Mesendoderm (in vitro differentiated cells): ENCODE measurements around the gene IL1RAPL1.

Source experiments
- DNase-seq: peaks from one replicate; pipeline ENCODE4 v3.0.0; 2013
- H2AK5ac ChIP-seq: 2 replicates; pipeline ENCODE4 v1.6.1; 2013; ENCODE audit warnings: low read length, inconsistent platforms
- H2BK120ac ChIP-seq: 2 replicates; pipeline ENCODE4 v1.6.1; 2013; ENCODE audit warnings: low read depth, mild to moderate bottlenecking, low read length, moderate library complexity, mixed read lengths
- H2BK15ac ChIP-seq: replicated peaks from 2 replicates; pipeline ENCODE4 v1.6.1; 2013; ENCODE audit warnings: low read depth, mild to moderate bottlenecking, moderate library complexity
- H2BK5ac ChIP-seq: 2 replicates; pipeline ENCODE4 v1.6.1; 2013; ENCODE audit warnings: low read length, inconsistent platforms
- H3K18ac ChIP-seq: 2 replicates; pipeline ENCODE4 v1.6.1; 2013; ENCODE audit warnings: mild to moderate bottlenecking, low read length, mixed read lengths
- H3K23ac ChIP-seq: one replicate; pipeline ENCODE4 v1.6.1; 2013; ENCODE audit warnings: low read length
- H3K27ac ChIP-seq: 2 replicates; pipeline ENCODE4 v1.5.1; 2013; ENCODE audit warnings: low read depth, mild to moderate bottlenecking, inconsistent platforms, low read length, moderate library complexity
- H3K27me3 ChIP-seq: 2 replicates; pipeline ENCODE4 v1.6.1; 2013; ENCODE audit warnings: low read length, control low read depth, mild to moderate bottlenecking, inconsistent platforms; ENCODE audit not compliant: insufficient read depth, poor library complexity
- H3K36me3 ChIP-seq: 2 replicates; pipeline ENCODE4 v1.6.1; 2013; ENCODE audit warnings: low read length, inconsistent platforms; ENCODE audit not compliant: control insufficient read depth, insufficient read depth
- H3K4ac ChIP-seq: one replicate; pipeline ENCODE4 v1.6.1; 2013; ENCODE audit warnings: low read depth, mild to moderate bottlenecking, low read length, moderate library complexity
- H3K4me1 ChIP-seq: 2 replicates; pipeline ENCODE4 v1.6.1; 2013; ENCODE audit warnings: low read depth, low read length, inconsistent platforms; ENCODE audit not compliant: control insufficient read depth
- H3K4me2 ChIP-seq: 2 replicates; pipeline ENCODE4 v1.6.1; 2013; ENCODE audit warnings: low read length
- H3K4me3 ChIP-seq: 2 replicates; pipeline ENCODE4 v1.5.1; 2013; ENCODE audit warnings: mild to moderate bottlenecking, low read length
- H3K56ac ChIP-seq: one replicate; pipeline ENCODE4 v1.6.1; 2013; ENCODE audit warnings: low read length
- H3K79me1 ChIP-seq: 2 replicates; pipeline ENCODE4 v1.6.1; 2013; ENCODE audit warnings: low read length, inconsistent platforms
- H3K79me2 ChIP-seq: 2 replicates; pipeline ENCODE4 v1.6.1; 2013; ENCODE audit warnings: mild to moderate bottlenecking, low read length; ENCODE audit not compliant: control insufficient read depth, insufficient read depth
- H3K9ac ChIP-seq: 2 replicates; pipeline ENCODE4 v1.6.1; 2013; ENCODE audit warnings: low read length, inconsistent platforms
- H4K5ac ChIP-seq: one replicate; pipeline ENCODE4 v1.6.1; 2013; ENCODE audit warnings: low read length
- H4K8ac ChIP-seq: one replicate; pipeline ENCODE4 v1.6.1; 2013; ENCODE audit warnings: low read depth, mild to moderate bottlenecking, control low read depth, low read length, moderate library complexity
- WGBS: extraction: QIAGEN DNeasy Blood & Tissue Kit; methylation state at CpG from one replicate; pipeline ENCODE4 v1.1.7; 2013; ENCODE audit warnings: low lambda C conversion rate, missing lambda C conversion rate; ENCODE audit not compliant: insufficient coverage; ENCODE audit errors: extremely low coverage; 5-methylcytosine and 5-hydroxymethylcytosine counted together

The IL1RAPL1 gene

GRCh38 chrX:29478336-29479069 is 891.3 kb downstream of the IL1RAPL1 start:
- H3K27ac ChIP-seq, result no peak overlapping the region
- H3K4me1 ChIP-seq, result no peaks in the 10 kb centered on the region
- no peaks in the 10 kb centered on the region for H3K79me1 ChIP-seq
- H3K4me2 ChIP-seq, result no peak overlapping the region
- no peak overlapping the region for H3K9ac ChIP-seq
- no peak overlapping the region for H4K8ac ChIP-seq
- H4K5ac ChIP-seq, result no peak overlapping the region
- H3K4me3 ChIP-seq, result no peak overlapping the region
- H3K56ac ChIP-seq, result no peak overlapping the region
- H3K23ac ChIP-seq, result no peak overlapping the region
- H3K18ac ChIP-seq, result no peak overlapping the region
- DNase-seq, result peak; percentile 60
- H3K27me3 ChIP-seq, result no peaks in the 10 kb centered on the region
- H2BK15ac ChIP-seq, result no peak overlapping the region
- H2AK5ac ChIP-seq, result no peak overlapping the region
- H2BK5ac ChIP-seq, result no peak overlapping the region
- H2BK120ac ChIP-seq, result no peak overlapping the region
- no peaks in the 10 kb centered on the region for H3K36me3 ChIP-seq
- no peak overlapping the region for H3K4ac ChIP-seq
- WGBS, result no CpG with 5 or more reads among the region's 10 CpGs
- H3K79me2 ChIP-seq, result no peaks in the 10 kb centered on the region

DNA sequence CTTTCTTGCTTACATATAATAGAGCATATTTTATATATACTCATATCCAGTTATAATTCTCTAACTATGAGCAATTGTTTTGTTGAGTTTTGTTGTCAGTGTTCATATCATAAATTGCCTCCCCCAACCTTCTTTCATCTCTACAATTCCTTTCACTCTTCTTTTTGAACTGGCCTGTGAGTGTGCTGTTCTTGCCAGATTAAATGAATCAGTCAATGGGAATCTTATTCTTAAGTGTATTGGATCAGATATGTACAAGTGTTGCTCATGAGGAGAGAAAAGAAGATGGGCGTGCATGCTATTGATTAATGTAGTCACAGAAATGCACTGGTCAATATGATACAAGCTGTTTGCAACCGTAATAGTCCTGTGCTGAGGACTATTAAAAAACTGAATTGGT is 900.0 kb downstream of the IL1RAPL1 start:
- no peak overlapping the region for H3K27ac ChIP-seq
- no peaks in the 10 kb centered on the region for H3K36me3 ChIP-seq
- no peak overlapping the region for H2BK15ac ChIP-seq
- no CpG with 5 or more reads among the region's 2 CpGs for WGBS
- DNase-seq, result no peak
- H3K27me3 ChIP-seq, result no peaks in the 10 kb centered on the region
- no peaks in the 10 kb centered on the region for H3K79me1 ChIP-seq
- no peak overlapping the region for H2AK5ac ChIP-seq
- H3K23ac ChIP-seq, result no peak overlapping the region
- H3K56ac ChIP-seq, result no peak overlapping the region
- H3K4me3 ChIP-seq, result no peak overlapping the region
- no peak overlapping the region for H3K4me2 ChIP-seq
- H3K4ac ChIP-seq, result no peak overlapping the region
- no peaks in the 10 kb centered on the region for H3K4me1 ChIP-seq
- H4K8ac ChIP-seq, result no peak overlapping the region
- H2BK120ac ChIP-seq, result no peak overlapping the region
- H3K9ac ChIP-seq, result no peak overlapping the region
- no peaks in the 10 kb centered on the region for H3K79me2 ChIP-seq
- H2BK5ac ChIP-seq, result no peak overlapping the region
- no peak overlapping the region for H3K18ac ChIP-seq
- H4K5ac ChIP-seq, result no peak overlapping the region

- Histone ChIP-seq H4K5ac (no peak overlapping the region), H3K18ac (no peak overlapping the region), H3K79me2 (no peaks in the 10 kb centered on the region), H2AK5ac (no peak overlapping the region), H2BK5ac (no peak overlapping the region), H3K27me3 (no peaks in the 10 kb centered on the region), H3K36me3 (no peaks in the 10 kb centered on the region), H3K4me2 (no peak overlapping the region), H3K79me1 (no peaks in the 10 kb centered on the region), H3K4ac (no peak overlapping the region), H3K27ac (no peak overlapping the region), H3K9ac (no peak overlapping the region), H3K4me3 (no peak overlapping the region), H2BK120ac (no peak overlapping the region), H4K8ac (no peak overlapping the region), H3K56ac (no peak overlapping the region), H2BK15ac (no peak overlapping the region), H3K4me1 (no peaks in the 10 kb centered on the region), H3K23ac (no peak overlapping the region)
- no peak for DNase-seq
- WGBS, result no CpG with 5 or more reads among the region's 1 CpG
These were observed 900.5 kb downstream of the IL1RAPL1 start for GRCh38 chrX:29487714-29488113.

- Histone ChIP-seq H4K8ac (no peak overlapping the region), H2BK120ac (no peak overlapping the region), H3K23ac (no peak overlapping the region), H3K79me1 (no peaks in the 10 kb centered on the region), H3K56ac (no peak overlapping the region), H3K27ac (no peak overlapping the region), H3K27me3 (no peaks in the 10 kb centered on the region), H4K5ac (no peak overlapping the region), H2BK5ac (no peak overlapping the region), H3K4ac (no peak overlapping the region), H3K18ac (no peak overlapping the region), H3K4me3 (no peak overlapping the region), H3K36me3 (no peaks in the 10 kb centered on the region), H2AK5ac (no peak overlapping the region), H2BK15ac (no peak overlapping the region), H3K4me2 (no peak overlapping the region), H3K79me2 (no peaks in the 10 kb centered on the region), H3K4me1 (no peaks in the 10 kb centered on the region), H3K9ac (no peak overlapping the region)
- WGBS, result no CpG with 5 or more reads among the region's 1 CpG
- no peak for DNase-seq
These were observed 901.7 kb downstream of the IL1RAPL1 start for GRCh38 chrX:29488919-29489318.

DNA sequence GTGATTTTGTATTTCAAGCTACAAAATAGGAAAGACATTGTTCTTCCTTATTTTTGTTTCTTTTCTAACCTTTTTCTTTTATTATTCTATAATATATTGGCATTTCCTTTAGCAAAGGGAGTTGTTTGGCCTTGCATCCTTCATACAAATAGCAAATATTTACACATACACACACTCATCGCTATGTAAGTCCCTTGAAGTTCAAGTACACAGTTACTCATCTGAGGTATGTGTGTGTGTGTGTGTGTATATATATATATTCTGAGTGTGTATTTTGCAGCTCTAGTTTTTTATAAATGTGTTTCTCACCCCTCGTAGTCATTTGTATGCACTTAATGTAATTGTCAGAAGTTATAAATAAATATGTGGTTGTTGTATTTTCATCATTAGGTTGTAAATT is 903.4 kb downstream of the IL1RAPL1 start:
- no peaks in the 10 kb centered on the region for H3K27me3 ChIP-seq
- DNase-seq, result no peak

GRCh38 chrX:29491659-29492058 is 904.4 kb downstream of the IL1RAPL1 start:
- Histone ChIP-seq H3K18ac (no peak overlapping the region), H2BK5ac (no peak overlapping the region), H3K79me1 (no peaks in the 10 kb centered on the region), H3K4me1 (no peaks in the 10 kb centered on the region), H3K4ac (no peak overlapping the region), H2BK120ac (no peak overlapping the region), H2AK5ac (no peak overlapping the region), H3K27ac (no peak overlapping the region), H3K56ac (no peak overlapping the region), H3K4me3 (no peak overlapping the region), H3K4me2 (no peak overlapping the region), H3K23ac (no peak overlapping the region), H4K5ac (no peak overlapping the region), H3K27me3 (no peaks in the 10 kb centered on the region), H2BK15ac (no peak overlapping the region), H3K9ac (no peak overlapping the region), H4K8ac (no peak overlapping the region), H3K79me2 (no peaks in the 10 kb centered on the region), H3K36me3 (no peaks in the 10 kb centered on the region)
- DNase-seq, result no peak
- no CpG with 5 or more reads among the region's 3 CpGs for WGBS

More for the DNA sequence above, 903.4 kb downstream of the IL1RAPL1 start:
- WGBS, result no CpG with 5 or more reads among the region's 2 CpGs
- H3K4me3 ChIP-seq, result no peak overlapping the region
- H2BK5ac ChIP-seq, result no peak overlapping the region
- no peak overlapping the region for H3K56ac ChIP-seq
- no peaks in the 10 kb centered on the region for H3K79me2 ChIP-seq
- no peak overlapping the region for H4K5ac ChIP-seq
- no peak overlapping the region for H3K18ac ChIP-seq
- H3K27ac ChIP-seq, result no peak overlapping the region
- no peaks in the 10 kb centered on the region for H3K4me1 ChIP-seq
- H3K36me3 ChIP-seq, result no peaks in the 10 kb centered on the region
- H3K9ac ChIP-seq, result no peak overlapping the region
- no peak overlapping the region for H2BK15ac ChIP-seq
- no peak overlapping the region for H3K4me2 ChIP-seq
- no peak overlapping the region for H3K4ac ChIP-seq
- no peaks in the 10 kb centered on the region for H3K79me1 ChIP-seq
- H2AK5ac ChIP-seq, result no peak overlapping the region
- H4K8ac ChIP-seq, result no peak overlapping the region
- no peak overlapping the region for H3K23ac ChIP-seq
- H2BK120ac ChIP-seq, result no peak overlapping the region
